GM12873 (cell line): ENCODE measurements around the gene FGD6.

ENCODE experiments used
- TF ChIP-seq, protein P1 (sequence below): IDR thresholded peaks from 2 replicates; pipeline ENCODE4 v1.5.1; 2012; ENCODE audit warnings: low read depth, mild to moderate bottlenecking, moderate library complexity, low read length, control low read depth; ENCODE audit not compliant: insufficient read depth; ENCODE audit errors: missing control alignments

The FGD6 gene

DNA sequence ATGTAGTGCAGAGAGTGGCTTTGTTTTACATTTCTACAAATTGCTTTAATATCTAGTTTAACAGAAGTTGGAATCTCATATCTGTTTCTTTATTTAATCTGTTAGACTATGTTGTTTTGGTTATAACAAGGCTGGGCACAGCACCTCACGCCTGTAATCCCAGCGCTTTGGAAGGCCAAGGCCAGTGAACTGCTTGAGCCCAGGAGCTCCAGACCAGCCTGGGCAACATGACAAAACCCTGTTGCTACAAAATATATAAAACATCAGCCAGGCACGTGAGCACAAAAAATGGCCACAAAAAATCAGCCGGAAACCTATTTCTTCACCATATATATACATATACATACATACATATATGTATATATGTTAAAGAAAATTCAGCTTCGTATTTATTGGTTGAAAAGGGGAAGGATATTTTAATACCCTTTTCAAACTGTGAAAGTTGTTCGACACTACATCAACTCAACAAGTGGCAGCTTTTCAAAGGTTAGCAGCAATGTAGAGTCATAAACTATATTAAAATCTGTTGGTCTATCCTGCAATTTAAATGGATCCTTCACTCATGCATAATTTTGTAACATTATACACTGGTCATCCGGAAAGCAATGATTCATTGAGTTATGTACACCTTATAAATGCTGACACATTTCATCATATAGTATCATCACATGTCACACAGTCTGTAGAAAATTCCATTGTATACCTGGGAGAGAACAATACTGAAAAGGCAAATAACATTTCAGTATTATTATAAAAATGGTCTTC lies 151.0 kb downstream of the FGD6 start:
- TF ChIP-seq, protein P1, sequence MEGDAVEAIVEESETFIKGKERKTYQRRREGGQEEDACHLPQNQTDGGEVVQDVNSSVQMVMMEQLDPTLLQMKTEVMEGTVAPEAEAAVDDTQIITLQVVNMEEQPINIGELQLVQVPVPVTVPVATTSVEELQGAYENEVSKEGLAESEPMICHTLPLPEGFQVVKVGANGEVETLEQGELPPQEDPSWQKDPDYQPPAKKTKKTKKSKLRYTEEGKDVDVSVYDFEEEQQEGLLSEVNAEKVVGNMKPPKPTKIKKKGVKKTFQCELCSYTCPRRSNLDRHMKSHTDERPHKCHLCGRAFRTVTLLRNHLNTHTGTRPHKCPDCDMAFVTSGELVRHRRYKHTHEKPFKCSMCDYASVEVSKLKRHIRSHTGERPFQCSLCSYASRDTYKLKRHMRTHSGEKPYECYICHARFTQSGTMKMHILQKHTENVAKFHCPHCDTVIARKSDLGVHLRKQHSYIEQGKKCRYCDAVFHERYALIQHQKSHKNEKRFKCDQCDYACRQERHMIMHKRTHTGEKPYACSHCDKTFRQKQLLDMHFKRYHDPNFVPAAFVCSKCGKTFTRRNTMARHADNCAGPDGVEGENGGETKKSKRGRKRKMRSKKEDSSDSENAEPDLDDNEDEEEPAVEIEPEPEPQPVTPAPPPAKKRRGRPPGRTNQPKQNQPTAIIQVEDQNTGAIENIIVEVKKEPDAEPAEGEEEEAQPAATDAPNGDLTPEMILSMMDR = no peak

DNA sequence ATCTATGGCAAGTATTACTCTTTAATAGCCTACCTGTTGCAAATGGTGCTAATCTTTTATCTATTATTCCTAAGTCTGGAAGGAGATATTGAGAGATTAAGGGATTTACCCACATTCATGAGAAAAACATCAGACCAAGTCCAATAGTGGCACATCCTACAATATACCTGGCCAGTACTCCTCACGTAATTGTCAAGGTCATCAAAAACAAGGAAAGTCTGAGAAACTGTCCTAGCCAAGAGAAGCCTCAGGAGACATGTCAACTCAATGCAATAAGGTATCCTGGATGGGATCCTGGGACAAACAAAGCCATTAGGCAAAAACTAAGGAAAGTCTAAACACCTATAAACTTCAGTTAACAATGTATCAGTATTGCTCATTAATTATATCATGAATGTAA lies 156.3 kb downstream of the FGD6 start:
- TF ChIP-seq, protein P1 = no peak

DNA sequence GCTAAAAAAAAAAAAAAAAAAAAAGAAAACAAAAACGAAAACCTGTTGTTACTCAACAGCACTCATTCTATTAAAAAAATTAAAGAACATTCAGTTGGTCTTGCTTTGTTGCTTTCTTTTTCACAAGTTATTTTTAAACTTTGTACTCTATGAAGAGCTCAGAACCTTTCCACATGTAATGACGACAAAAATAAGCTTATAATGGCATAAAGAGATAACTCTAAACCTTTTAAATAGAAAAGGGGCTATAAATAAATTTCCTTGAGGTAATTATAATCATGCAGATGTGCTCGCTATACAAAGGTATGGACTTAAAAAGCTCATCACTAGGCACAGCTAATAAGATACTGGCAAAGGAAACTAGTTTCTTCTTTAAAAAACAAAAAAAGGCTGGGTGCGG lies 157.3 kb downstream of the FGD6 start:
- TF ChIP-seq, protein P1 = no peak

DNA sequence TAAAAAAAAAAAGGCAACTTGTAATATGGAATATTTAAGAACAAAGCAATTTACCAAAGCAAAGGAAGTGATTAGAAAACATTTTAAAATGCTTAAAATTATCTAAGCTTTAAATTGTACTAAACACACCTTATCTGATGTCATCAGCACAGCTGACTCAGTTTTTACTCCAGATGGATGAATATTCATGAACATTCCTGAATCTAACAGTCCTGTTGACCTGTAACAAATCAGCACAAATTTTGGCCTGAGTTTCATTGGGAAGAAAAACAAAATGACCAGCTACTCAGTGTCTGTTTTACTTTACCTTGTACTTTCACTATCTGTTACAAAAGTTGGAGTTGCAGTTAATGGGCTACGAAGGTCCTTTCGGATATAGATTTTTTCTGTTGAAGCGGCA lies 159.8 kb downstream of the FGD6 start:
- TF ChIP-seq, protein P1 = no peak

DNA sequence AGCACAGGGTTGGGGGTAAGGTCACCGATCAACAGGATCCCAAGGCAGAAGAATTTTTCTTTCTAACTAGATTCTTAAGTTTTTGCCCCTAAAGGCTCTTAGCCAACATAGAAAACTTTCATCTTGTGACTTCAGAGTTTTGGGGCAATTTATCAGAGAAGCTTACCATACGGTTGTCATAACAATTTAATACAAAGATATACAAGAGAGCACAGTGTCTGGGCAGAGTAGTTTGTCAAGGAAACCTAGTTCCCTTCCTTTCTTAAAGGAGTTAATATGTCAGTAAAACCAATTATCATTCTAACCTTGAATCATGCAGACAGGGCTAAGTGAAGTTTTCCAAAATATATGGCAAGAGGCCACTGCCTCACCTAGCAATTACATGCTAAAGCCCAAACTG lies 162.2 kb downstream of the FGD6 start:
- TF ChIP-seq, protein P1 = no peak

DNA sequence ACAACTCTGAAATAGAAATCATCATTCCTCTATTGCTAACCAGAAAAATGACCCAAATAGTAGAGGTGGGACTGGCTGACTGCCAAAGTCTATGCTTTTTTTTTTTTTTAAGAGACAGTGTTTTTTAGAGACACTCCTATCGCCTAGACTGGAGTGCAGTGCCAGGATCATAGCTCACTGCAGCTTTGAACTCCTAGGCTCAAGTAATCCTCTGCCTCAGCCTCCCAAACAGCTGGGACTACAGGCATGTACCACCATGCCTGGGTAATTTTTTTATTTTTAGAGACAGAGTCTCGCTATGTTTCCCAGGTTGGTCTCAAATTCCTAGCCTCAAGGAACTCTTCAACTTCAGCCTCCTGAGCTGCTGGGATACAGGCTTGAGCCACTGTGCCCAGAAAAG lies 163.1 kb downstream of the FGD6 start:
- TF ChIP-seq, protein P1 = no peak

DNA sequence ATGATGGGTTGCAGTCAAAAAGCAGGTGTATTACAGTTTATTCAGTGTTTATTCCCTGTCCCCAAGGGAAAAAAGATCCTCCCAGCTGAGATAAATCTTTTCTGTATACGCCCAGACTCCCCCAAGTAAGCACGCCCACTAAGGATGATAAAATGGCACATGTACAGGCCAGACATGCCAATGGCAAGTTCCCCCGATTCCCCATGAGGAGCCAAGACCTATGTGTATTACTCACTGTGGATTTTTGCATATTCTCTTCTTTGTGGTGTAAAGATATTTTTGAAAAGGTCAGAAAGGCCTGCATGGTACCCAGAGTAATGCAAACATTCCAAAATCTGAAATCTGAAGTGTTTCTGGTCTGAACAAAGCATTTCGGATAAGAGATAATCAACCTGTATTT lies 166.0 kb downstream of the FGD6 start:
- TF ChIP-seq, protein P1 = no peak
